ENCODE results near the gene SMAD1.

The SMAD1 gene

GRCh38 chr4:145502809-145503208 is 21.2 kb downstream of the SMAD1 start:
- H3K79me2 ChIP-seq (ENCODE audit: control insufficient read depth, insufficient read depth, low read length, poor library complexity) = no peaks in the 10 kb centered on the region
- H4K8ac ChIP-seq (ENCODE audit: low read depth, low read length) = no peak overlapping the region
- no peak overlapping the region for H3K4me2 ChIP-seq (ENCODE audit: low read length)
- no peak overlapping the region for H3K23ac ChIP-seq (ENCODE audit: low read length)
- no peak overlapping the region for H3K18ac ChIP-seq (ENCODE audit: low read length)
- H4K91ac ChIP-seq (ENCODE audit: low read depth, low read length) = no peak overlapping the region
- no peaks in the 10 kb centered on the region for H3K9me3 ChIP-seq (ENCODE audit: insufficient read depth, low read depth, low read length)
- H3K4me1 ChIP-seq (ENCODE audit: control insufficient read depth in 1 of 2, insufficient read depth in 2 of 2, low read length in 2 of 2) = peaks cover 0 to 2% of the 10 kb centered on the region in 2 experiments
- no CpG with 5 or more reads among the region's 5 CpGs for WGBS (ENCODE audit: extremely low coverage, insufficient coverage, insufficient read length)
- H2BK120ac ChIP-seq (ENCODE audit: insufficient read depth, low read length, poor library complexity) = no peak overlapping the region
- no peak overlapping the region for H3K4me3 ChIP-seq (ENCODE audit: low read depth, low read length)
- H2AFZ ChIP-seq (ENCODE audit: insufficient read depth, low read length, poor library complexity) = no peak overlapping the region
- no peaks in the 10 kb centered on the region for H3K36me3 ChIP-seq (ENCODE audit: control insufficient read depth in 1 of 2, insufficient read depth in 2 of 2, low read length in 2 of 2)
- H2BK12ac ChIP-seq (ENCODE audit: low read length) = no peak overlapping the region
- no peak overlapping the region for H3K14ac ChIP-seq (ENCODE audit: low read length)
- H3K4ac ChIP-seq (ENCODE audit: low read depth, low read length) = no peak overlapping the region
- H2BK5ac ChIP-seq (ENCODE audit: low read depth, low read length, poor library complexity) = no peak overlapping the region
- no peak overlapping the region for H3K9ac ChIP-seq (ENCODE audit: low read length)
- no peaks in the 10 kb centered on the region for H3K79me1 ChIP-seq (ENCODE audit: low read length)
- no peak overlapping the region for H3K27ac ChIP-seq (ENCODE audit: low read depth, low read length)
- H2AK5ac ChIP-seq (ENCODE audit: low read length) = no peak overlapping the region
- no peak overlapping the region for H4K12ac ChIP-seq (ENCODE audit: low read depth, low read length)
- H3K27me3 ChIP-seq (ENCODE audit: insufficient read depth, low read length) = no peaks in the 10 kb centered on the region
- DNase-seq = no peak

- no peaks in the 10 kb centered on the region for H3K9me3 ChIP-seq (ENCODE audit: insufficient read depth, low read depth, low read length)
Measured at GRCh38 chr4:145503486-145504072, 21.9 kb downstream of the SMAD1 start.

GRCh38 chr4:145505995-145506394 is 24.3 kb downstream of the SMAD1 start:
- H4K8ac ChIP-seq (ENCODE audit: low read depth, low read length) = no peak overlapping the region
- no peak overlapping the region for H2BK120ac ChIP-seq (ENCODE audit: insufficient read depth, low read length, poor library complexity)
- no peaks in the 10 kb centered on the region for H3K79me1 ChIP-seq (ENCODE audit: low read length)
- H3K18ac ChIP-seq (ENCODE audit: low read length) = no peak overlapping the region
- H3K23ac ChIP-seq (ENCODE audit: low read length) = no peak overlapping the region
- H3K4me3 ChIP-seq (ENCODE audit: low read depth, low read length) = no peak overlapping the region
- H3K27ac ChIP-seq (ENCODE audit: low read depth, low read length) = no peak overlapping the region
- H2BK5ac ChIP-seq (ENCODE audit: low read depth, low read length, poor library complexity) = no peak overlapping the region
- no peaks in the 10 kb centered on the region for H3K79me2 ChIP-seq (ENCODE audit: control insufficient read depth, insufficient read depth, low read length, poor library complexity)
- H3K4me1 ChIP-seq (ENCODE audit: control insufficient read depth in 1 of 2, insufficient read depth in 2 of 2, low read length in 2 of 2) = peaks cover 0 to 2% of the 10 kb centered on the region in 2 experiments
- no peak overlapping the region for H2BK12ac ChIP-seq (ENCODE audit: low read length)
- no CpG with 5 or more reads among the region's 3 CpGs for WGBS (ENCODE audit: extremely low coverage, insufficient coverage, insufficient read length)
- H2AFZ ChIP-seq (ENCODE audit: insufficient read depth, low read length, poor library complexity) = no peak overlapping the region
- no peaks in the 10 kb centered on the region for H3K36me3 ChIP-seq (ENCODE audit: control insufficient read depth in 1 of 2, insufficient read depth in 2 of 2, low read length in 2 of 2)
- H4K91ac ChIP-seq (ENCODE audit: low read depth, low read length) = no peak overlapping the region
- H3K4ac ChIP-seq (ENCODE audit: low read depth, low read length) = no peak overlapping the region
- no peak overlapping the region for H3K4me2 ChIP-seq (ENCODE audit: low read length)
- H2AK5ac ChIP-seq (ENCODE audit: low read length) = no peak overlapping the region
- no peak overlapping the region for H3K14ac ChIP-seq (ENCODE audit: low read length)
- no peak overlapping the region for H3K9ac ChIP-seq (ENCODE audit: low read length)
- no peak overlapping the region for H4K12ac ChIP-seq (ENCODE audit: low read depth, low read length)
- H3K27me3 ChIP-seq (ENCODE audit: insufficient read depth, low read length) = no peaks in the 10 kb centered on the region
- DNase-seq = no peak
- H3K9me3 ChIP-seq (ENCODE audit: insufficient read depth, low read depth, low read length) = no peaks in the 10 kb centered on the region

More at GRCh38 chr4:145503486-145504072, 21.9 kb downstream of the SMAD1 start:
- no CpG with 5 or more reads among the region's 6 CpGs for WGBS (ENCODE audit: extremely low coverage, insufficient coverage, insufficient read length)
- Histone ChIP-seq H3K4me3 (ENCODE audit: low read depth, low read length) (no peak overlapping the region), H4K8ac (ENCODE audit: low read depth, low read length) (no peak overlapping the region), H3K18ac (ENCODE audit: low read length) (no peak overlapping the region), H3K79me1 (ENCODE audit: low read length) (no peaks in the 10 kb centered on the region), H3K36me3 (ENCODE audit: control insufficient read depth in 1 of 2, insufficient read depth in 2 of 2, low read length in 2 of 2) (no peaks in the 10 kb centered on the region), H2BK120ac (ENCODE audit: insufficient read depth, low read length, poor library complexity) (no peak overlapping the region), H3K79me2 (ENCODE audit: control insufficient read depth, insufficient read depth, low read length, poor library complexity) (no peaks in the 10 kb centered on the region), H2AK5ac (ENCODE audit: low read length) (no peak overlapping the region), H2BK12ac (ENCODE audit: low read length) (no peak overlapping the region), H3K27me3 (ENCODE audit: insufficient read depth, low read length) (no peaks in the 10 kb centered on the region), H4K91ac (ENCODE audit: low read depth, low read length) (no peak overlapping the region), H2AFZ (ENCODE audit: insufficient read depth, low read length, poor library complexity) (peak overlapping the region; percentile 10), H3K14ac (ENCODE audit: low read length) (no peak overlapping the region), H2BK5ac (ENCODE audit: low read depth, low read length, poor library complexity) (no peak overlapping the region), H3K23ac (ENCODE audit: low read length) (peak overlapping the region; percentile 89), H3K9ac (ENCODE audit: low read length) (no peak overlapping the region), H3K4me1 (ENCODE audit: control insufficient read depth in 1 of 2, insufficient read depth in 2 of 2, low read length in 2 of 2) (peaks cover 0 to 2% of the 10 kb centered on the region in 2 experiments), H3K27ac (ENCODE audit: low read depth, low read length) (no peak overlapping the region), H4K12ac (ENCODE audit: low read depth, low read length) (no peak overlapping the region), H3K4me2 (ENCODE audit: low read length) (no peak overlapping the region), H3K4ac (ENCODE audit: low read depth, low read length) (no peak overlapping the region)
- no peak for DNase-seq

- Histone ChIP-seq H3K23ac (ENCODE audit: low read length) (no peak overlapping the region), H3K79me2 (ENCODE audit: control insufficient read depth, insufficient read depth, low read length, poor library complexity) (no peaks in the 10 kb centered on the region)
Measured at GRCh38 chr4:145507636-145508035, 26.0 kb downstream of the SMAD1 start.

More at GRCh38 chr4:145507636-145508035, 26.0 kb downstream of the SMAD1 start:
- Histone ChIP-seq H4K12ac (ENCODE audit: low read depth, low read length) (no peak overlapping the region), H3K9ac (ENCODE audit: low read length) (no peak overlapping the region), H2BK5ac (ENCODE audit: low read depth, low read length, poor library complexity) (no peak overlapping the region), H3K4me2 (ENCODE audit: low read length) (no peak overlapping the region), H4K8ac (ENCODE audit: low read depth, low read length) (no peak overlapping the region), H4K91ac (ENCODE audit: low read depth, low read length) (no peak overlapping the region), H2BK12ac (ENCODE audit: low read length) (no peak overlapping the region), H3K27me3 (ENCODE audit: insufficient read depth, low read length) (no peaks in the 10 kb centered on the region), H3K79me1 (ENCODE audit: low read length) (no peaks in the 10 kb centered on the region), H3K27ac (ENCODE audit: low read depth, low read length) (no peak overlapping the region), H2AFZ (ENCODE audit: insufficient read depth, low read length, poor library complexity) (no peak overlapping the region), H3K36me3 (ENCODE audit: control insufficient read depth in 1 of 2, insufficient read depth in 2 of 2, low read length in 2 of 2) (peaks cover 0 to 2% of the 10 kb centered on the region in 2 experiments), H3K14ac (ENCODE audit: low read length) (no peak overlapping the region), H2AK5ac (ENCODE audit: low read length) (no peak overlapping the region), H3K9me3 (ENCODE audit: insufficient read depth, low read depth, low read length) (no peaks in the 10 kb centered on the region), H2BK120ac (ENCODE audit: insufficient read depth, low read length, poor library complexity) (no peak overlapping the region), H3K4ac (ENCODE audit: low read depth, low read length) (no peak overlapping the region), H3K18ac (ENCODE audit: low read length) (no peak overlapping the region), H3K4me1 (ENCODE audit: control insufficient read depth in 1 of 2, insufficient read depth in 2 of 2, low read length in 2 of 2) (peaks cover 0 to 2% of the 10 kb centered on the region in 2 experiments), H3K4me3 (ENCODE audit: low read depth, low read length) (no peak overlapping the region)
- DNase-seq = peak in 1 of 2 donors; percentile 23
- WGBS (ENCODE audit: extremely low coverage, insufficient coverage, insufficient read length) = no CpG with 5 or more reads among the region's 1 CpG

Data from trophoblast cell (in vitro differentiated cells and primary cell).